GM21381 (cell line): ENCODE results near the gene RHAG.
"Not testable (repeated sequence)": the region's sequence is repeated elsewhere in the genome, so short reads cannot be mapped to it uniquely, and the experiment has no call there.

Experiments
- ATAC-seq: cut with Tn5 transposase; IDR thresholded peaks from one replicate; pipeline ENCODE4 v1.9.1; 2021; ENCODE audit warnings: mild to moderate bottlenecking, moderate library complexity; ENCODE audit not compliant: unreplicated experiment

RHAG gene

DNA sequence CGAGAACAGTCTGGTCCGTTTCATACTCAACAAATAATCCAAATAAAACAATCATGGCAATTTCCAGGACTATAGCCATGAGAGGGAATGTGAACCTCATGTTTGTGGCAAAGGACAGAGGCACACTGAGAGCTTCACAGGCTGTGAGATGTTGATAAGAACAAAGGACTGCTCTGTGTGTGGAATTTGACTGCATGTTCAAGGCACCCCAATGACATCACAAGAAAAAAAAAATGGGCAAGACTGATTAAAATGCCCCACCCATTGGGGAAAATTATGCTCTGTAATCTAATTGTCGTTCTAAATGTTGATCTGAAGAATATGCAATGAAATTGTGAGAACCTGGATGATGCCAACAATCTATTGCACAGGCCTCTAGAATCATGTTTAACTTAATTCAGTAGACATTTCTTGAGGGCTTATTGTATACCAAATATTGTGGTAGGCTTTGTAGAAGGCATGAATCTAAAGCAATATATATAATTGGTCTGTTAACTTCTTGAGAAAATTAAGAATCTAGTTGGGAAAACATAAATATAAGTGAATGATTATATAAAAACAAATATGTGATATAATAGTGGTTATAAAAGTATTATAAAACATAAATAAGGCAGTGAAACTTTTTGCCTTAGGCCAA, at the start of gene RHAG:
Gene RHAG (minus strand): TSS at position 127 of the 637 bp plus-strand sequence. CDS start 27 bp downstream, at position 100.
- no peak for ATAC-seq

DNA sequence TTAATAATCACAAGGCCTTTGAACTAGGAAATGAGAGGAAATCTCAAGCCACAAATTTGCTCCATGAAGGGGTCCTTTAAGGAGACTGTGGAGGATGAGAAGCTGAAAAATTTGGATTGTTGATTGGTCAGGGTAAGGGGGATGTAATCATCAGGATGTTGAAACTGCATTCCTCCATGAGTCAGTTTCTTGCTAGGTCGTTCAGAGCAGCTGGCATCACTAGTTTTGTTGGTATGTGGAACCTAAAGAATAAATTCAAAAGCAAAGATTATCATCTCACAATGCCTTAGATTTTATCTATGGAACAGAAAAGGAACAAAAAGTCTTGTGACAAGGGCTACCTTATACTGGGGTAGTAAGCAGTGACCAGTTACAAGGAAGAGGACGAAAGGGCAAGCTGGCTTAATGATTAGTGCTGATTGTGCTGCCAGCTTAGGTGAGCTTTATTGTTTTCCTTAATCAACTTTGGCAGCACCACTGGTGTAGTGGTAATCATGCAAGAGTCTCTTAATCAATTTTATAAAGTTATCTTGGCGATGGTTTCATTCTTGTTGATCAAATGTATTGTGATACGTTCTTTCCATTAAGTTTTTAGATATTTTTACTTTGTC, 40.1 kb upstream of the RHAG start:
- no peak for ATAC-seq

DNA sequence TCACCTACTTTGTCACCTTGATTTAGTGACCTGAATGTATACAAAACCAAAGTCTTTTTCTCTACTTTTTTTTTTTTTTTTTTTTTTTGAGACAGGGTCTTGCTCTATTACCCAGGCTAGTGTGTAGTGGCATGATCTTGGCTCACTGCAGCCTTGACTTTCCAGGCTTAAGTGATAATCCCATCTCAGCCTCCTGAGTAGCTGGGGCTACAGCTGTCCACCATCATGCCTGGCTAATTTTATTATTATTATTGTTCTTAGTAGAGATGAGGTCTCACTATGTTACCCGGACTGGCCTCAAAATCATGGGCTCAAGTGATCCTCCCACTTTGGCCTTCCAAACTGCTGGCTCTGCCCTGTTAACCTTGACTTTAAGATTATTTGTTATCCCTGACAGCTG, 39.2 kb upstream of the RHAG start:
- no peak for ATAC-seq

DNA sequence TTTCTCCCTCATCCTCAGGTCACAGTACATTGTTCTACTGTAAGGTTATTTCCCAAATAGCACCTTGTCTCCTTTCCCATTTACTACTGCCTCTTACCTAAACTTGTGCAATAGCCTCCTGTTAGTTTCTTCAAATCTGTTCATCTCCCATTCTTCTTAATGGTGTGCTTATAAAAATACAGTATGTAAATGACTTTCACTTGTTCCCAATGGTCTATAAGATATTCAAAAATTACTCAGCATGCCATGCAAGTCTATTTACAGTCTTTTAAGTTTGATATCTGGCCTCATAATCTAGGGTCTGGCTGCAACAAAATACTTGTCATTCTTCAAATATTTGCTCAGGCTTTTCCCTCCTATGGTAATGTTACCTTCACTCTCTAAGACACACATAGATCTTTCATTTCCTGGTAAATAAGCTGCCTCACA, 31.5 kb upstream of the RHAG start:
- no peak for ATAC-seq

DNA sequence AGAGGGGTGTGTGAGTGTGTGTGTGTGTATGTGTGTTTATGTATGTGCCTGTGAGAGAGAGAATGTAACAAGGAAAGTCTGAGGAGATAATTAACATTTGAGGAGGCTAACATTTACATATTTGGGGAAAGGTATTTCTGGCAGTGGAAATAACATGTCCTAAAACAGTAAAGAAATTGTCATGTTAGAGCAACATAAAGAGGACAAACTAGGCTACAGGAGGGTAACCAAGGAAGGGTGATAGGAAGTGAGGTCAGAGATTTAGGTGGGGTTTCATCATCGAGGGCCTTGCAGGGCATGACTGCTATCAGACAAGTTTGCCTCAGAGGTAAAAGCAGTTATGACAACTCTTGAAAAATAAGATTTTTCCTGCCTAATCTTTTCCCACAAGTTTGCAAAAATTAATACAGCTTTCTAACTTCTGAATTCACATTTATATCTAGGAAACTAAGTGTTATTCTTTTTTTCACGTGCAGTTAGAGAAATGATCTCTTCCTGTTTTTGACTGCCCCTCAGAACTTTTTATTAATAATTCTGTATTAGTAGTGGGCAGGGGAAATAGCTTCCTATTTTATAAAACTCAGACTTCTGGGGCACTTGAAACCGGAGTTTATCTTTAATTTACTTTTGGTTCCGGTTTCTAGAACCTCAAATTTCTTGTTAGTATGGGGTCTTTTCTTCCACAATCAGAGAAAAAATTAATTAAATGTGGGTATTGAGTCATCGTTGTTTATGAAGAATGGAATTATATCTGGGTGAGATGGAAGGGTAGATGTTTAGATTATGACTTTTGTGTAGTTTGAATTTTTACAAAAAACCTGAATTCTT, 30.5 kb upstream of the RHAG start:
- no peak for ATAC-seq

DNA sequence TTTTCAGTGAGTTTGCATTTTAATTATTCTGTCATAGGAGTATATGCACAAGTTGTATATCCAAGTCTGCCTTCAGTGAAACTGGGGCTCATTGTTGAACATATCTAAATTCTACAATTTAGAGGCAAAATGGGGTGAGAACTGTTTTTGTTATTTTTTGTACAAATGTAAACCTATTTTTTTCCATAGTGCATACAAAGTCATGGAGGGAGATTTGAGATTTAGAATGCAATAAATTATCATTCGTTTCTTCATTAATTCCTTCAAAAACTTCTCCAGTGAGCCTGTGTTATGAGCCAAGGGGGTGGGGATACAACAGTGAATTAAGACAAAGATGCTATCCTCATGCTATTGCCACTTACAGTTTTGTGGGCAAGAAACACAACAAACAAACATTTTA, 29.8 kb upstream of the RHAG start:
- no peak for ATAC-seq

DNA sequence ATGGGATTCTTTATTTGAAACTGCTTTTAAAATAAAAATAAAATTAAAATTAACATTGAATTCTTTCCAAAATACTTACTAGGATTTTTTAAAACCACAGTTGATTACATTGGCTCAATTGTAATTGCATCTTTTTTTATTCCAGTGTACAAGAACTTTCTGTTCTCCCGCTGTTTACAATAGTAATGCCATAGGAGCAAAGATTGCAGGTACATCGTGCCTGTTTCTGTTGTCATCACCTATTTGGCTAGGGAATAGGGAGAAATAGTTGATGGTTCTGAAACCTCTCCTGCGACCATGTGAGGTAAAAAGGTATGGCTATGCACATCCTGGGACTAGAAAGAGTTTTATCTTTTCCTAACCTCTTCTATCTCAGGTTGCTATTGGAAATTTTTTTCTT, 28.2 kb upstream of the RHAG start:
- no peak for ATAC-seq

DNA sequence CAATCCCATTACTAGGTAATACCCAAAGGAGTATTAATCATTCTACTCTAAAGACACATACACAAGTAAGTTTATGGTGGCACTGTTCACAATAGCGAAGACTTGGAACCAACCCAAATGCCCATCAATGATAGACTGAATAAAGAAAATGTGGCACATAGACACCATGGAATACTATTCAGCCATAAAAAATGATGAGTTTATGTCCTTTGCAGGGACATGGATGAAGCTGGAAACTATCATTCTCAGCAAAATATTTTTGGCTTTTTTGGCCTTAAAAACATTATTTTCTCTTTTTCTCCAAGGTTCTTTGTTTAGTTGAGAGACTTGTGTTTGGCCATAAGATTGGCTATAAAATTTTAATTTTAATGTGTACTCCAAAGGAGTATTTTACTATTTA, 27.4 kb upstream of the RHAG start:
- ATAC-seq = not testable (repeated sequence)

DNA sequence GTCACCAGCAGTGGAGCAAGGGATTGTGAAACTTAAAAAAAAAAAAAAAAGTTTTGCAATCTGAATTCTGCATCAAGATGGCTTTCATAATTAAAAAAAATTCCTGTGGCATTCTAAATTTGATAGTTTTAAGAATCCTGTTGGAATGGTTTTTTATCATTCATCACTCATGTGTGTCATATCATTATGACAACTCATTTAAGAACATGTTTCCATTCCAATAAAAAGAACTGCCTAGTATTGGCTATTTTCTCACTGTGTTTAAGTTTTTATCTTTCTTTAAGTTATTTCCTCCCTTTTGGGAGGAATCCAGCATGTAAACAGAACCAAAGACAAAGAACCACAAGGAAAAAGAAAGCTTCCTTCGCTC, 26.2 kb upstream of the RHAG start:
- ATAC-seq = no peak

DNA sequence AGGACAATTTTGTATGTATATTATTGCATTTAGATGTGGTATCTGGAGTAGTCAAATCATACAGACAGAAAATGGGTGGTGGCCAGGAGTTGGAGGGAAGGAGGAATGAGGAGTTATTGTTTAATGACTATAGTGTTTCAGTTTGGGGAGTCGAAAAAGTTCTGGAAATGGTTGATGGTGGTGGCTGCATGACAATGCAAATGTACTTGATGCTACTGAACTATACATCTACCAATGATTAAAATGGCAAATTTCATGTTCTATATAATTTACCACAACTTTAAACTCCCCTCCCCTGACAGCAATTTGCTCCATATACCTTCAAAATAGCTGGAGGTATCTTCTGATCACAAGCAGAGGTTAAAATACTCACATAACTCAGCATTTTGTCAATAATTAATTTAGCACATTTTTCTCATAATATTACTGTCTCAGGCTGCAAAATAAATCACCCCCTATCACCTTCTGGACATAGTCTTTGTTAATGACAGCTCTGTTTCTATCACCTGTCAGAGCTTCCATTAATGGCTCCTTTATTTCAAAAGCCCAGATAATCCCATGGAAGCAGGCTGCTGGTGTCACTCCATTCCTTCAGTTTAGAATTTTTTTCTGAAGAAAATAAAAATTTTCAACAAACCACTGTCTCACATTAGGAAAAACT, 25.7 kb upstream of the RHAG start:
- ATAC-seq = no peak

DNA sequence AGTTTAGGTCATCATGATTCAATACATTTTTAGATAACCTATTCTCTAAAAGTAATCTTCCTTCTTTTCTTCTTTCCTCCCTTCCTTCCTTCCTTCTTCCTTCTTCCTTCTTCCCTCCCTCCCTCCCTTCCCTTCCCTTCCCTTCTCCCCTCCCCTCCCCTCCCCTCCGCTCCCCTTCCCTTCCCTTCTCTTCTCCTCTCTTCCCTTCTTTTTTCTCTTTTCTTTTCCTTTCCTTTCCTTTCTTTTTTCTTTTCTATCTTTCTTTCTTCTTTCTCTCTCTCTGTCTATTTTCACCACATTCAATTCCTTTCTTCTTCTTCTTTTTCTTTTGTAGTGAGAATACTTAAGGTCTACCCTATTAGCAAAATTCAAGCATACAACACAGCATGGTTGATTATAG, 17.3 kb upstream of the RHAG start:
- no peak for ATAC-seq

DNA sequence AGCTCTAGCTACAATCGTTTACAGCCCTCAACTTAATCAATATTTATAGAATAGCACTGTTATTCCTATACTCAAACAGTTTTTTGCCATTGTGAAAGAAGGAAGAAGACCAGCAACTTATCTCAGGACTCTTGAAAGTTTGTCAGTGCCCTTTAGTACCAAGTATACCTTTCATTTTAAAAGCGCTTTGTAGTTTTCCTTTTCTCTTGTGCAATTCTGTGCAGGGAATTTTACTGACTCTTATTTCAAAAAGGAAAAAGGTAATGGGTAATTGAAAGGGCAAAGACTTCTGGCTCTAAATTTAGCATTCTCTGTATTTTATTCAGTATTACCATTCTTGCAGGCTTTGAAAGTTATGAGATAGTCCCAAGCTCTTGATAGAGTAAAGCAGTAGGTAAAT, 16.8 kb upstream of the RHAG start:
- no peak for ATAC-seq

DNA sequence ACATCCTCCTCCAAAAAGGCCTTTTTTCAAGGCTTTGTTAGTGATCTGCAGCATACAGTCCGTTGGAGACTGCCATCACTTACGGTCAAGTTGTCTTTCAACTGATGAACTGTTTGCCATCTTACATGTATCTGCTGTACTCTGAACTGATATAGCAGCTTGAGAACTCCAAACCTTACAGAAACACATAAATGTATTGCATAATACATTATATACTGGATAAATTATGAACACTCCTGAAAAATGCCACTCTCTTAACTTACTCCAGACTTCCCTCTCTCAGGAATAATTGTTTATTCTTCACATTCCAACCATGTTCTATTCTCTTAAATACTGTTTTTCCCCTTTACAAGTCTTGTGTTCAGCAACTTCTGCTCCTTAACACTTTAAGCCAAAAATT, 14.6 kb upstream of the RHAG start:
- ATAC-seq = no peak

DNA sequence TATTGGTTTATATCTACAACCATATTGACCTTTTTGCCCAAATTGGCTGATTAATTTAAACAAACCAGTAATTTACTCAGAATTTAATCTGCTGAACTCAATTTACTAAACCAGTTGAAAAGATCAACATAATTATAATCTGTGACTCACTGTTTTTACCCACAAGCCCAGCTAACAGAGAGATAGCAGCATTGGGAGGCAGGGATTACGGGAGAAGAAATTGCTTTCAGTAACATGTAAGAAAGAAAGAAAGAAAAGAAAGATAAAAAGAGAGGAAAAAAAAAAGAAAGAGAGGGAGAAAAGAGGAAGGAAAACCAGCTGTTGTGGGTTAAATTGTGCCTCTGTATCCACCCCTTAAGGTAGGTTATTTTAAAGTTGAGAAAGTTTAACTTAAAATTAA, 13.3 kb upstream of the RHAG start:
- ATAC-seq = no peak

DNA sequence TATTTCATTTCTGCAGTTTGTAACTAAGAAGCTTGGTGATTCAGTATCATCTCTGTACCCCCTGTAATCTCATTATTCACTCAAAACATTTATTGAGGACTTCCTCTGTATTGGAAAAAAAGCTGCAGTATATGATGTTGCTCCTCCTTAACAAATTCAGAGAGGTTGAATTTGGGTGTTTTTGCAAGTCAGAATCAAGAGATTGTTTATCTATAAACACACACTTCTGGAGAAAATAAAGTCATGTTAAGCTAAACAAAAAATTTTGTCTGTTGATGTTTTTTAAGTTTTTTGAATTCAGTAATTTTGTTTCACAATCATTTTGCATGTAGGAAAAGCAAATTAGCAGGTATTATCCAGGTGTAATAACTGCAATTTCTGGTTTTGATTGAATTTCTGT, 11.4 kb upstream of the RHAG start:
- no peak for ATAC-seq

DNA sequence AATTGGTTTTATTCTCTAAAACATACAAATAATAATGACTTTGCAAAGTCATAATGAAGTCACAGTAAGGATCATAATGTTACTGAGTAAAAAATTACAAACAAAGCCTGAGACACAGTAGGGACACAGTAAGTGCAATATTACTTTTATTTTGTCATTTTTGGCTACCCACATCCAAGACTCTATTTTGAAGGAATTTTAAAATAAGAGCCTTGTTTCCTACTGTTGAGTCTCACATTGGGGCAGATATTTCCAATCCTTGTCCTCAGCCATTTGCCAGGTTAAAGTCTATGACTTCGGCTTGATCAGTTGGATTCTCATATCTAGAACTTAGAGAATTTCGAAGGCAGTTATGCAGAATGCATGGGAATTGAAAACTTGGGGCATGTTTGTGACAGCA, 10.8 kb upstream of the RHAG start:
- ATAC-seq = no peak

DNA sequence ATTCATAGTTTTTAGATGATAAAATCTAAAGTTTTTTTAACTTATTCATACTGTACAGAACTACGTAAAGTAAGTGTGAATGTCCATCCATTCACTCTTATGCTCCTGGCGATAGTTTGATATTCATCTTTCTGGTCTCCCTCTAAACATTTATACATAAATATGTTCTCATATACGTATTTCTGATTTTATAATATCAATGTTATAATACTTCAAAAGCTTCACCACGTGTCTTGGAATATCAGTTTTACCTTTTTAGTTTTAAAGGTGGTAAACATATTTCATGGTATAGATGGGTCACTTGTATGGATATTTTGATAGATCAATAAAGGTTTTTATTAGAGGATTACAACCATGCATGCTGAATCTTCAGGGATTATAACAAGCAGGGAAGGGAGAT, 10.3 kb upstream of the RHAG start:
- ATAC-seq = no peak

DNA sequence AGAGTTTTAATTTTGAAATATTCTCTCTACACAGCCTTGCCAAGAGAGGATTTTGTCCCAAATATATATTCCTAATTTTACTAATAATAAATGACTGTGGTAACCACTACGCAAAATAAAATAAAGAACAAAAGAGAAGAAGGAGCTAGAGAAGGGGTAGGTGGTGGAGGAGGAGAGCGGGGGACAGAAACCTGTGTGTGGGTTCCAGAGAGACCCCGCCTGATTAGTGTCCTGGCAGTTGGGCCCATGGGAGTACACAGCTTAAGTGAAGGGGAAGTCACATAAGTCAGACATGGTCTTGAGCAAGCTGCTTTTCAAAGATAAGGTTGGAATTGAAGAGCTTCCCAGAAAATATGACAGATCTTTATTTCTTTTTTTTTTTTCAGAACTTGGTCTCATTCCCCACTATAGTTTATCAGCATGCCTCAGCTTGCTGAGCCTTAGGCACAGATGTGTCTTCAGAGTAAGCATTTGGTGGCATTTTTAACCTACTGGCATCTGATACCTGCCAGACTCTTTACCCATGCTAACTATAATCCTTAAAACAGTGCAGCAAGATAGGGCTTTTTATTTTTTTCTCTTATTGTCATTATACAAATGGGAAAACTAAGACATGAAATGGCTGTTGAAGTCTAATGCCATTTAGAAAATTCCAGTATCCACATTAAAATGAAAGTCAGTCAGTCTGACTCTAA, 9.6 kb upstream of the RHAG start:
- no peak for ATAC-seq

DNA sequence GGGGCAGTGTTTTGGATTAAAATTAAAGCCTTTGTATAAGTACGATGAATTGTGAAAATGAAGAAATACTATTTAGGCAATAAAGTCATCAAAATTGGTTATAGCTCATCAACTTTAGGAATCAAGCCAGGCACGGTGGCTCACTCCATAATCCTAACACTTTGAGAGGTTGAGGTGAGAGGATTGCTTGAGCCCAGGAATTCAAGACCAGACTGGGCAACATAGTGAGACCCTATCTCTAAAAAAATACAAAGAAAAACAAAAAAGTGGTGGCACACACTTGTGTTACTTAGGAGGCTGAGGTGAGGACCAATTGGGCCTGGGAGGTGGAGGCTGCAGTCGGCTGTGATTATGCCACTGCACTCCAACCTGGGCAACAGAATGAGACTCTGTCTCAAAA, 8.5 kb upstream of the RHAG start:
- ATAC-seq = no peak

DNA sequence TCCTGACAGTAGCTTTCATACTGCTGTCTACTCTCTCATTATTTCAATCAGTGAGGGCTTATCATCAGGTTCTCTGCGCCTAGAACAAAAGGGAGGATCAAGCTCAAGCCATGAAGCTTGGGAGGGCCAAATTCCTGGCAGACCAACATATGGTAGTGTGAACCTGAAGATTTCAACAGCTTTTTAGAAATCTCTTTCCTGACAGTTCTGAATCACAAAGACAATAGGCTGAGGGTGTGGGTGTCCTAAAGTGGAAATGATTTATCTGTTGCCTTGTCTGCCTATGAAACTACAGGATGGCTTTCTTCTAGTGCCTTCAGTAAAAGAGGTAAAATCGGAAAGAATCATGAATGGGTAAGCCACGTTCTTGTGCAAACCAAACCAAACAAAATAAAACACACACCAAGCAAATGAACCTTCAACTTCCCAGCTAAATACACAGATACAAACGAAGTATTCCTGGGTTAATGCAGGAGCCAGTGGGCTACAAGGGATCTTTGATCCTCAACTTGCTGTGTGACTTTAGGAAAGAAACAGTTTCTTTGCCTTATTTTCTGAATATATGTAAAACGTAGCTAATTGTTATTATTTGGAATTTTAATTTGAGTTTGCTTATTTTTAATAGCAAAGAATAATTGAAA, 2.7 kb upstream of the RHAG start:
- ATAC-seq = no peak

DNA sequence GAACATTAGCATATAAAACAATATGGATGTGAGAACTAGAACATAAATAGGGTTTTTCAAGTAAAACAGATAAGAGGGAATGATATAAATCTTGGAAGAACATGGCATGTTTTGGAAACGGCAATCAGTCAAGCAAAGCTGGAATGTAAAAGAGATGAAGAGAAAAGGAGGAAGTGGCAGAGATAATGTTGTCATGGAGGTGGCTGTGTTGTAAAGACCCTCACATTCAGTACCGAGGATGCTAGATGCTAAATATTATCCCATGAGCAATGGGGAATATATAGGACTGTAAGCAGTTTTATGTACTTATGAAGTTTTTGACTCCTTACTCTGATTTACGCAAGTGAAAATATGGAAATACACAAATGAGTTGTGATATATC, 702 bp upstream of the RHAG start:
- no peak for ATAC-seq
